ENCODE results near the gene PMPCA.

- no peak for TF ChIP-seq ZNF274 (IDR thresholded peaks at IDR 0.05; ENCODE audit: borderline replicate concordance, extremely low read depth, low read length)
- no peak for TF ChIP-seq SP1 (IDR thresholded peaks at IDR 0.05; ENCODE audit: low read depth, low read length)
- TF ChIP-seq POLR2AphosphoS5 (IDR thresholded peaks at IDR 0.05; ENCODE audit: low read depth, low read length): no peak
- TF ChIP-seq TBP (IDR thresholded peaks at IDR 0.05; ENCODE audit: low read depth, low read length): no peak
- TF ChIP-seq, protein P1, sequence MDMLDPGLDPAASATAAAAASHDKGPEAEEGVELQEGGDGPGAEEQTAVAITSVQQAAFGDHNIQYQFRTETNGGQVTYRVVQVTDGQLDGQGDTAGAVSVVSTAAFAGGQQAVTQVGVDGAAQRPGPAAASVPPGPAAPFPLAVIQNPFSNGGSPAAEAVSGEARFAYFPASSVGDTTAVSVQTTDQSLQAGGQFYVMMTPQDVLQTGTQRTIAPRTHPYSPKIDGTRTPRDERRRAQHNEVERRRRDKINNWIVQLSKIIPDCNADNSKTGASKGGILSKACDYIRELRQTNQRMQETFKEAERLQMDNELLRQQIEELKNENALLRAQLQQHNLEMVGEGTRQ (IDR thresholded peaks at IDR 0.05; ENCODE audit: low read length): no peak
- TF ChIP-seq, protein P2, sequence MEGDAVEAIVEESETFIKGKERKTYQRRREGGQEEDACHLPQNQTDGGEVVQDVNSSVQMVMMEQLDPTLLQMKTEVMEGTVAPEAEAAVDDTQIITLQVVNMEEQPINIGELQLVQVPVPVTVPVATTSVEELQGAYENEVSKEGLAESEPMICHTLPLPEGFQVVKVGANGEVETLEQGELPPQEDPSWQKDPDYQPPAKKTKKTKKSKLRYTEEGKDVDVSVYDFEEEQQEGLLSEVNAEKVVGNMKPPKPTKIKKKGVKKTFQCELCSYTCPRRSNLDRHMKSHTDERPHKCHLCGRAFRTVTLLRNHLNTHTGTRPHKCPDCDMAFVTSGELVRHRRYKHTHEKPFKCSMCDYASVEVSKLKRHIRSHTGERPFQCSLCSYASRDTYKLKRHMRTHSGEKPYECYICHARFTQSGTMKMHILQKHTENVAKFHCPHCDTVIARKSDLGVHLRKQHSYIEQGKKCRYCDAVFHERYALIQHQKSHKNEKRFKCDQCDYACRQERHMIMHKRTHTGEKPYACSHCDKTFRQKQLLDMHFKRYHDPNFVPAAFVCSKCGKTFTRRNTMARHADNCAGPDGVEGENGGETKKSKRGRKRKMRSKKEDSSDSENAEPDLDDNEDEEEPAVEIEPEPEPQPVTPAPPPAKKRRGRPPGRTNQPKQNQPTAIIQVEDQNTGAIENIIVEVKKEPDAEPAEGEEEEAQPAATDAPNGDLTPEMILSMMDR (IDR thresholded peaks at IDR 0.05; ENCODE audit: control extremely low read depth in 1 of 3, insufficient read depth in 1 of 3, low read depth in 1 of 3, low read length in 3 of 3): no peak
- no peak for TF ChIP-seq TEAD4 (IDR thresholded peaks at IDR 0.05; ENCODE audit: low read depth, low read length)
- no peak for TF ChIP-seq POLR2A (IDR thresholded peaks at IDR 0.05; ENCODE audit: control extremely low read depth in 1 of 2, low read depth in 2 of 2, low read length in 2 of 2)
- no peak for TF ChIP-seq CEBPB (IDR thresholded peaks at IDR 0.05; ENCODE audit: low read depth, low read length)
- no peak for TF ChIP-seq MAX (IDR thresholded peaks at IDR 0.05)
- TF ChIP-seq TCF12 (IDR thresholded peaks at IDR 0.05; ENCODE audit: low read depth, low read length): no peak
- no peak for TF ChIP-seq JUND (IDR thresholded peaks at IDR 0.05; ENCODE audit: low read length)
- no peak for TF ChIP-seq FOSL1 (IDR thresholded peaks at IDR 0.05; ENCODE audit: insufficient read depth, low read depth, low read length)
- no peak for TF ChIP-seq JUN (IDR thresholded peaks at IDR 0.05; ENCODE audit: low read depth, low read length)
Measured at GRCh38 chr9:136391737-136392537, 18.5 kb upstream of the PMPCA start.

Data from H1 (cell line).